Neural cell (in vitro differentiated cells): Measurements from ENCODE around the gene SPRYD3. TPM values are rescaled to one million over a fixed set of nuclear protein-coding genes. Genes with fewer than 3 reads are reported as not detected.
"Not testable (repeated sequence)": the region's sequence is repeated elsewhere in the genome, so short reads cannot be mapped to it uniquely, and the experiment has no call there.

Experiments
- H2AFZ ChIP-seq: fragments of 200-600, 300-800 bp; sonication (generic), shearing (Covaris generic); 2 replicates; pipeline ENCODE4 v1.6.0; 2014; ENCODE audit warnings: low read depth, mild to moderate bottlenecking, antibody characterized with exemption, low read length, moderate library complexity
- H3F3A ChIP-seq: fragments of 200-600 bp; shearing (Covaris generic); 2 replicates; pipeline ENCODE4 v1.6.1; 2016; ENCODE audit warnings: mild to moderate bottlenecking, moderate library complexity, mixed read lengths, antibody characterized with exemption, low read length; ENCODE audit not compliant: insufficient read depth, poor library complexity, severe bottlenecking
- H3K27ac ChIP-seq: fragments of 200-600, 300-800 bp; sonication (generic), shearing (Covaris generic); 2 replicates; pipeline ENCODE4 v1.5.1; 2014; ENCODE audit warnings: mild to moderate bottlenecking, low read length, moderate library complexity
- H3K27me3 ChIP-seq: fragments of 300-800, 200-600 bp; sonication (generic), shearing (Covaris generic); 2 replicates; pipeline ENCODE4 v1.6.0; 2014; ENCODE audit warnings: mild to moderate bottlenecking, low read depth, low read length, moderate library complexity; ENCODE audit not compliant: insufficient read depth
- H3K36me3 ChIP-seq: fragments of 300-800, 200-600 bp; sonication (generic), shearing (Covaris generic); 2 replicates; pipeline ENCODE4 v1.5.1; 2014; ENCODE audit warnings: mild to moderate bottlenecking, antibody characterized with exemption, low read length, moderate library complexity; ENCODE audit not compliant: insufficient read depth
- H3K4me2 ChIP-seq: fragments of 300-800, 200-600 bp; sonication (generic), shearing (Covaris generic); 2 replicates; pipeline ENCODE4 v1.6.0; 2014; ENCODE audit warnings: mild to moderate bottlenecking, low read length
- H3K4me3 ChIP-seq: fragments of 300-800, 200-600 bp; sonication (generic), shearing (Covaris generic); 2 replicates; pipeline ENCODE4 v1.5.1; 2014; ENCODE audit warnings: mild to moderate bottlenecking, low read length, moderate library complexity
- H3K79me2 ChIP-seq: fragments of 200-600 bp; shearing (Covaris generic); replicated peaks from 2 replicates; pipeline ENCODE4 v1.6.0; 2014; ENCODE audit warnings: mild to moderate bottlenecking, low read length, moderate library complexity; ENCODE audit not compliant: insufficient read depth
- H3K9ac ChIP-seq: fragments of 300-800, 200-600 bp; sonication (generic), shearing (Covaris generic); 2 replicates; pipeline ENCODE4 v1.6.1; 2016; ENCODE audit warnings: mild to moderate bottlenecking, low read length, mixed read lengths
- H3K9me2 ChIP-seq: fragments of 200-600 bp; shearing (Covaris generic); 2 replicates; pipeline ENCODE4 v1.6.1; 2016; ENCODE audit warnings: mild to moderate bottlenecking, low read length, mixed read lengths; ENCODE audit not compliant: insufficient read depth
- H3K9me3 ChIP-seq: fragments of 200-600, 300-800 bp; sonication (generic), shearing (Covaris generic); 2 replicates; pipeline ENCODE4 v1.6.1; 2016; ENCODE audit warnings: mild to moderate bottlenecking, mixed run types, low read length, moderate library complexity, mixed read lengths
- H4K20me1 ChIP-seq: fragments of 200-600 bp; shearing (Covaris generic); 2 replicates; pipeline ENCODE4 v1.6.1; 2016; ENCODE audit warnings: mild to moderate bottlenecking, mixed run types; ENCODE audit not compliant: insufficient read depth
- CTCF ChIP-seq: fragments of 450-650 bp; IDR thresholded peaks from 2 replicates; pipeline ENCODE4 v1.5.1; 2014; ENCODE audit warnings: antibody characterized with exemption, mild to moderate bottlenecking, moderate library complexity; ENCODE audit not compliant: poor library complexity, severe bottlenecking
- EP300 ChIP-seq: fragments of 450-650 bp; conservative IDR thresholded peaks from 2 replicates; pipeline ENCODE4 v1.6.1; 2014; ENCODE audit warnings: antibody characterized with exemption, mild to moderate bottlenecking, moderate library complexity; ENCODE audit not compliant: poor library complexity, severe bottlenecking
- EZH2 ChIP-seq: fragments of 200-600, 300-800 bp; shearing (Covaris generic), sonication (generic); IDR thresholded peaks from 2 replicates; pipeline ENCODE4 v1.6.1; 2014; ENCODE audit warnings: antibody characterized with exemption, low read length, borderline replicate concordance, mild to moderate bottlenecking; ENCODE audit not compliant: insufficient read depth, poor library complexity, severe bottlenecking
- MXI1 ChIP-seq: fragments of 450-650 bp; conservative IDR thresholded peaks from 2 replicates; pipeline ENCODE4 v1.6.1; 2014; ENCODE audit warnings: antibody characterized with exemption, mild to moderate bottlenecking; ENCODE audit not compliant: poor library complexity, severe bottlenecking
- POLR2AphosphoS5 ChIP-seq: IDR thresholded peaks from 2 replicates; pipeline ENCODE4 v1.6.1; 2012
- RAD21 ChIP-seq: fragments of 450-650 bp; conservative IDR thresholded peaks from 2 replicates; pipeline ENCODE4 v1.6.1; 2014; ENCODE audit warnings: antibody characterized with exemption, mild to moderate bottlenecking, moderate library complexity
- REST ChIP-seq: IDR thresholded peaks from 2 replicates; pipeline ENCODE4 v1.6.1; 2012; ENCODE audit warnings: borderline replicate concordance
- SMC3 ChIP-seq: fragments of 450-650 bp; conservative IDR thresholded peaks from 2 replicates; pipeline ENCODE4 v1.6.1; 2014; ENCODE audit warnings: antibody characterized with exemption, mild to moderate bottlenecking, moderate library complexity; ENCODE audit not compliant: poor library complexity
- TAF1 ChIP-seq: IDR thresholded peaks from 2 replicates; pipeline ENCODE4 v1.6.1; 2012; ENCODE audit warnings: low read depth
- polyA plus RNA-seq: library from polyadenylated mRNA; depleted of rRNA; stranded (reverse); fragments of >200 nt; gene quantifications from 2 replicates; pipeline ENCODE4 v1.2.3, GENCODE V29; 2014

SPRYD3 gene
- polyA plus RNA-seq, 1 donor from 2014 or later, result 20.8 TPM

- Histone ChIP-seq H4K20me1 (peaks cover 4% of the 10 kb centered on the region), H3K9me2 (no peaks in the 10 kb centered on the region), H3K9me3 (no peaks in the 10 kb centered on the region), H3K27ac (no peak overlapping the region), H3K9ac (no peak overlapping the region), H3K27me3 (no peaks in the 10 kb centered on the region), H3F3A (no peaks in the 10 kb centered on the region), H3K4me3 (no peak overlapping the region), H3K79me2 (no peaks in the 10 kb centered on the region), H2AFZ (no peak overlapping the region), H3K4me2 (no peak overlapping the region), H3K36me3 (no peaks in the 10 kb centered on the region)
- TF ChIP-seq EP300, result no peak
- TF ChIP-seq REST, result no peak
- TF ChIP-seq RAD21, result no peak
- no peak for TF ChIP-seq TAF1
- no peak for TF ChIP-seq SMC3
- no peak for TF ChIP-seq CTCF
- TF ChIP-seq POLR2AphosphoS5, result no peak
- no peak for TF ChIP-seq MXI1
- TF ChIP-seq EZH2, result no peak
Observed at GRCh38 chr12:53031616-53032015, 47.6 kb downstream of the SPRYD3 start.

- not testable (repeated sequence) for H3K36me3 ChIP-seq, H3K27ac ChIP-seq, H3K9me3 ChIP-seq, H3K27me3 ChIP-seq, H3K4me3 ChIP-seq, H4K20me1 ChIP-seq, H2AFZ ChIP-seq, H3F3A ChIP-seq, H3K9ac ChIP-seq, H3K9me2 ChIP-seq, H3K4me2 ChIP-seq, H3K79me2 ChIP-seq
Observed at GRCh38 chr12:53027014-53027413, 52.2 kb downstream of the SPRYD3 start.

GRCh38 chr12:53025250-53025649 lies 53.9 kb downstream of the SPRYD3 start:
- no peak for TF ChIP-seq EZH2
- no peak for TF ChIP-seq REST
- no peak for TF ChIP-seq MXI1
- TF ChIP-seq RAD21, result no peak
- no peak for TF ChIP-seq TAF1
- TF ChIP-seq SMC3, result no peak
- TF ChIP-seq POLR2AphosphoS5, result no peak
- TF ChIP-seq EP300, result no peak
- TF ChIP-seq CTCF, result no peak
- Histone ChIP-seq H3F3A (no peaks in the 10 kb centered on the region), H3K9ac (no peak overlapping the region), H3K36me3 (no peaks in the 10 kb centered on the region), H3K4me3 (no peak overlapping the region), H3K27me3 (no peaks in the 10 kb centered on the region), H2AFZ (no peak overlapping the region), H3K79me2 (no peaks in the 10 kb centered on the region), H3K4me2 (no peak overlapping the region), H3K9me3 (no peaks in the 10 kb centered on the region), H3K9me2 (no peaks in the 10 kb centered on the region), H4K20me1 (no peaks in the 10 kb centered on the region), H3K27ac (no peak overlapping the region)
